GM12878 (cell line): Measurements from ENCODE around the gene CREBZF. TPM values are rescaled to one million over a fixed set of nuclear protein-coding genes. Genes with fewer than 3 reads are reported as not detected.

Experiments used
- ATAC-seq: fragments of 200-7000 bp; cut with Tn5 transposase; 3 replicates; pipeline ENCODE4 v1.9.1; 2020; ENCODE audit warnings: mild to moderate bottlenecking, moderate library complexity
- BruUV-seq: library from RNA; stranded (reverse); fragments of 400-500 nt; replicated peaks from 2 replicates; lab custom pipeline; 2021; lab: Mats Ljungman, UMichigan
- CTCF ChIA-PET: fragments of 300-600 bp; sonication (Branson Sonifier 250); formaldehyde crosslinking; extraction: SDS; loops from one replicate; lab custom pipeline; 2021; ENCODE audit warnings: inconsistent platforms; lab: Yijun Ruan, JAX
- POLR2A ChIA-PET: fragments of 350-600 bp; formaldehyde crosslinking; extraction: SDS; loops from one replicate; lab custom pipeline; 2021; ENCODE audit warnings: inconsistent platforms; lab: Charles Lee
- RAD21 ChIA-PET: fragments of 300-600 bp; sonication (Branson Sonifier 250); formaldehyde crosslinking; loops from one replicate; lab custom pipeline; 2023; ENCODE audit warnings: antibody characterized with exemption; ENCODE audit not compliant: unreplicated experiment; lab: Charles Lee
- SMC1A ChIA-PET: fragments of 300-600 bp; sonication (Branson Sonifier 250); formaldehyde crosslinking; loops from one replicate; lab custom pipeline; 2023; ENCODE audit not compliant: unreplicated experiment, uncharacterized antibody; lab: Charles Lee
- DNase-seq: peaks from one replicate; pipeline ENCODE4 v3.0.0-alpha.2; 2011; ENCODE audit warnings: low read depth, low spot score
- FAIRE-seq: peaks from 3 replicates; lab custom pipeline; 2011; peaks lifted over from hg19 to GRCh38; lab: Jason Lieb, UNC
- H2AFZ ChIP-seq: 2 replicates; pipeline ENCODE4 v1.6.0; 2011; ENCODE audit warnings: low read depth, low read length, control low read depth; ENCODE audit not compliant: control insufficient read depth
- H3K27ac ChIP-seq: 2 replicates; pipeline ENCODE4 v1.5.1; 2011; ENCODE audit warnings: control low read depth; ENCODE audit not compliant: control insufficient read depth, insufficient read depth
- H3K27me3 ChIP-seq, 2 experiments: replicated peaks in 1 of 2; 2 replicates each; pipeline versions ENCODE4 v1.6.0 to v1.6.1; 2011; ENCODE audit warnings: low read length in 1 of 2; ENCODE audit not compliant: control insufficient read depth in 2 of 2, insufficient read depth in 2 of 2
- H3K36me3 ChIP-seq, 2 experiments: 2 replicates each; pipeline ENCODE4 v1.5.1; 2011; ENCODE audit warnings: low read length in 1 of 2; ENCODE audit not compliant: control insufficient read depth in 2 of 2, insufficient read depth in 2 of 2
- H3K4me1 ChIP-seq: 2 replicates; pipeline ENCODE4 v1.6.1; 2011; ENCODE audit warnings: mild to moderate bottlenecking, low read length, moderate library complexity, mixed read lengths; ENCODE audit not compliant: control insufficient read depth, insufficient read depth
- H3K4me2 ChIP-seq: 2 replicates; pipeline ENCODE4 v1.6.0; 2011; ENCODE audit warnings: control low read depth; ENCODE audit not compliant: control insufficient read depth, insufficient read depth
- H3K4me3 ChIP-seq: fragments of 200-600 bp; sonication (generic); 2 replicates; pipeline ENCODE4 v1.5.1; 2016
- H3K79me2 ChIP-seq: 2 replicates; pipeline ENCODE4 v1.6.0; 2011; ENCODE audit warnings: low read length; ENCODE audit not compliant: control insufficient read depth, insufficient read depth
- H3K9ac ChIP-seq: 2 replicates; pipeline ENCODE4 v1.8.0; 2011; ENCODE audit warnings: low read length, control low read depth, mixed read lengths; ENCODE audit not compliant: control insufficient read depth, insufficient read depth
- H3K9me3 ChIP-seq: replicated peaks from 3 replicates; pipeline ENCODE4 v1.5.1; 2011; ENCODE audit warnings: mild to moderate bottlenecking, low read length; ENCODE audit not compliant: control insufficient read depth, insufficient read depth
- H4K20me1 ChIP-seq: 2 replicates; pipeline ENCODE4 v1.6.0; 2011; ENCODE audit not compliant: control insufficient read depth, insufficient read depth
- ATF2 ChIP-seq: IDR thresholded peaks from 2 replicates; pipeline ENCODE4 v1.6.1; 2012; ENCODE audit warnings: low read length, inconsistent platforms
- BACH1 ChIP-seq: fragments of 450-650 bp; IDR thresholded peaks from 2 replicates; pipeline ENCODE4 v1.6.1; 2017; ENCODE audit warnings: mild to moderate bottlenecking, borderline replicate concordance
- CBFB ChIP-seq: IDR thresholded peaks from 2 replicates; pipeline ENCODE4 v1.6.1; 2016; ENCODE audit warnings: antibody characterized with exemption, low read depth
- E4F1 ChIP-seq: fragments of 450-650 bp; IDR thresholded peaks from 2 replicates; pipeline ENCODE4 v1.6.1; 2018; ENCODE audit warnings: borderline replicate concordance, mild to moderate bottlenecking; ENCODE audit not compliant: partially characterized antibody
- MYC ChIP-seq: IDR thresholded peaks from 2 replicates; pipeline ENCODE4 v1.6.1; 2011; ENCODE audit warnings: mild to moderate bottlenecking, low read length, moderate library complexity, inconsistent platforms; ENCODE audit not compliant: insufficient read depth, insufficient replicate concordance, insufficient read length, severe bottlenecking
- NR2F1 ChIP-seq: fragments of 450-650 bp; conservative IDR thresholded peaks from 2 replicates; pipeline ENCODE4 v1.6.1; 2017; ENCODE audit warnings: mild to moderate bottlenecking
- POLR2AphosphoS5 ChIP-seq: IDR thresholded peaks from 2 replicates; pipeline ENCODE4 v1.6.1; 2011; ENCODE audit warnings: mild to moderate bottlenecking, low read length, inconsistent platforms
- WGBS: methylation state at CpG from one replicate; pipeline ENCODE4 v1.1.6; 2016; ENCODE audit warnings: low lambda C conversion rate; ENCODE audit not compliant: insufficient replicate concordance, insufficient coverage; ENCODE audit errors: missing lambda C conversion rate; 5-methylcytosine and 5-hydroxymethylcytosine counted together
- in situ Hi-C: fragments of 300-500 bp; cut with MboI; formaldehyde crosslinking; loops from 9 replicates; pipeline ENCODE4 v1.14.3; 2018; ENCODE audit warnings: mixed read lengths
- intact Hi-C: fragments of 100-400 bp; cut with micrococcal nuclease; formaldehyde crosslinking; loops from one replicate; pipeline ENCODE4 v1.14.2; 2022; ENCODE audit not compliant: unreplicated experiment
- polyA plus RNA-seq, 11 experiments: library from polyadenylated mRNA; depleted of rRNA in 4 of 11; unstranded in 6 of 11; stranded (reverse) in 5 of 11; fragments of >200 nt; fragmentation: Nextera tagmentation in 4 of 11; fragmentation: Illumina TruSeq in 1 of 11; extraction: Ambion mirVana in 4 of 11; extraction: Trizol in 1 of 11; gene quantifications; 1 replicate in 1 of 11; 2 replicates in 10 of 11; pipeline versions ENCODE4 v1.2.1 to v1.2.3, GENCODE V29; 2011 to 2016; ENCODE audit warnings: inconsistent platforms in 2 of 11, missing spikeins in 2 of 11, low read depth in 1 of 11
- total RNA-seq, 4 experiments: library from RNA; depleted of rRNA in 3 of 4; stranded (reverse); fragments of >200 nt in 3 of 4; fragmentation: Illumina TruSeq in 1 of 4; extraction: Trizol in 1 of 4; gene quantifications; 2 replicates each; pipeline versions ENCODE4 v1.2.1 to v1.2.3, GENCODE V29; 2013 to 2021
- TF ChIP-seq, protein P1 (sequence below): IDR thresholded peaks from 2 replicates; pipeline ENCODE4 v1.6.1; 2012; ENCODE audit warnings: low read depth, low read length, improper control_type of control experiment
- TF ChIP-seq, protein P2 (sequence below): fragments of 450-650 bp; IDR thresholded peaks from 2 replicates; pipeline ENCODE4 v1.6.1; 2018; ENCODE audit warnings: mild to moderate bottlenecking, low read depth, moderate library complexity; ENCODE audit not compliant: partially characterized antibody
- TF ChIP-seq, protein P3 (sequence below): IDR thresholded peaks from 2 replicates; pipeline ENCODE4 v1.6.1; 2012; ENCODE audit warnings: improper control_type of control experiment, low read depth, low read length; ENCODE audit not compliant: insufficient replicate concordance

CREBZF gene
- total and polyA plus RNA-seq, 10 of the 15 experiments (the other 5 are each of a cell fraction or from before 2014, with no cell fraction given) = 11.1 to 51.2 (median 34.1) TPM

GRCh38 chr11:85710917-85711316, 46.0 kb upstream of the CREBZF start:
- H3K36me3 ChIP-seq = no peaks in the 10 kb centered on the region
- intact Hi-C loops = no loop called here
- ChIA-PET RAD21 (no interaction called here), POLR2A (no interaction called here), CTCF (interaction anchor here (0.6 kb wide), 1 partner anchor 643 kb away, joined by 3 read pairs; no protein-coding TSS in a partner anchor), SMC1A (no interaction called here)
- 40% methylated on average over 5 of the region's 5 CpGs for WGBS
- no peak overlapping the region for H2AFZ ChIP-seq
- DNase-seq = no peak
- no peaks in the 10 kb centered on the region for H3K79me2 ChIP-seq
- no peak overlapping the region for H3K9ac ChIP-seq
- no peaks in the 10 kb centered on the region for H4K20me1 ChIP-seq
- ATAC-seq = no peak
- no peaks in the 10 kb centered on the region for H3K9me3 ChIP-seq
- in situ Hi-C loops = no loop called here
- no peak overlapping the region for H3K4me2 ChIP-seq
- no peaks in the 10 kb centered on the region for H3K4me1 ChIP-seq
- no peak overlapping the region for H3K27ac ChIP-seq
- no peaks in the 10 kb centered on the region; a peak in 1 of 4 replicates for H3K27me3 ChIP-seq
- FAIRE-seq = no peak
- no TSS peak for BruUV-seq
- no peak overlapping the region for H3K4me3 ChIP-seq
- no peak for TF ChIP-seq POLR2AphosphoS5
- TF ChIP-seq, protein P1, sequence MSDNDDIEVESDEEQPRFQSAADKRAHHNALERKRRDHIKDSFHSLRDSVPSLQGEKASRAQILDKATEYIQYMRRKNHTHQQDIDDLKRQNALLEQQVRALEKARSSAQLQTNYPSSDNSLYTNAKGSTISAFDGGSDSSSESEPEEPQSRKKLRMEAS = no peak
- no peak for TF ChIP-seq NR2F1
- TF ChIP-seq BACH1 = no peak
- TF ChIP-seq, protein P2, sequence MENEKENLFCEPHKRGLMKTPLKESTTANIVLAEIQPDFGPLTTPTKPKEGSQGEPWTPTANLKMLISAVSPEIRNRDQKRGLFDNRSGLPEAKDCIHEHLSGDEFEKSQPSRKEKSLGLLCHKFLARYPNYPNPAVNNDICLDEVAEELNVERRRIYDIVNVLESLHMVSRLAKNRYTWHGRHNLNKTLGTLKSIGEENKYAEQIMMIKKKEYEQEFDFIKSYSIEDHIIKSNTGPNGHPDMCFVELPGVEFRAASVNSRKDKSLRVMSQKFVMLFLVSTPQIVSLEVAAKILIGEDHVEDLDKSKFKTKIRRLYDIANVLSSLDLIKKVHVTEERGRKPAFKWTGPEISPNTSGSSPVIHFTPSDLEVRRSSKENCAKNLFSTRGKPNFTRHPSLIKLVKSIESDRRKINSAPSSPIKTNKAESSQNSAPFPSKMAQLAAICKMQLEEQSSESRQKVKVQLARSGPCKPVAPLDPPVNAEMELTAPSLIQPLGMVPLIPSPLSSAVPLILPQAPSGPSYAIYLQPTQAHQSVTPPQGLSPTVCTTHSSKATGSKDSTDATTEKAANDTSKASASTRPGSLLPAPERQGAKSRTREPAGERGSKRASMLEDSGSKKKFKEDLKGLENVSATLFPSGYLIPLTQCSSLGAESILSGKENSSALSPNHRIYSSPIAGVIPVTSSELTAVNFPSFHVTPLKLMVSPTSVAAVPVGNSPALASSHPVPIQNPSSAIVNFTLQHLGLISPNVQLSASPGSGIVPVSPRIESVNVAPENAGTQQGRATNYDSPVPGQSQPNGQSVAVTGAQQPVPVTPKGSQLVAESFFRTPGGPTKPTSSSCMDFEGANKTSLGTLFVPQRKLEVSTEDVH = no peak
- no peak for TF ChIP-seq ATF2
- TF ChIP-seq, protein P3, sequence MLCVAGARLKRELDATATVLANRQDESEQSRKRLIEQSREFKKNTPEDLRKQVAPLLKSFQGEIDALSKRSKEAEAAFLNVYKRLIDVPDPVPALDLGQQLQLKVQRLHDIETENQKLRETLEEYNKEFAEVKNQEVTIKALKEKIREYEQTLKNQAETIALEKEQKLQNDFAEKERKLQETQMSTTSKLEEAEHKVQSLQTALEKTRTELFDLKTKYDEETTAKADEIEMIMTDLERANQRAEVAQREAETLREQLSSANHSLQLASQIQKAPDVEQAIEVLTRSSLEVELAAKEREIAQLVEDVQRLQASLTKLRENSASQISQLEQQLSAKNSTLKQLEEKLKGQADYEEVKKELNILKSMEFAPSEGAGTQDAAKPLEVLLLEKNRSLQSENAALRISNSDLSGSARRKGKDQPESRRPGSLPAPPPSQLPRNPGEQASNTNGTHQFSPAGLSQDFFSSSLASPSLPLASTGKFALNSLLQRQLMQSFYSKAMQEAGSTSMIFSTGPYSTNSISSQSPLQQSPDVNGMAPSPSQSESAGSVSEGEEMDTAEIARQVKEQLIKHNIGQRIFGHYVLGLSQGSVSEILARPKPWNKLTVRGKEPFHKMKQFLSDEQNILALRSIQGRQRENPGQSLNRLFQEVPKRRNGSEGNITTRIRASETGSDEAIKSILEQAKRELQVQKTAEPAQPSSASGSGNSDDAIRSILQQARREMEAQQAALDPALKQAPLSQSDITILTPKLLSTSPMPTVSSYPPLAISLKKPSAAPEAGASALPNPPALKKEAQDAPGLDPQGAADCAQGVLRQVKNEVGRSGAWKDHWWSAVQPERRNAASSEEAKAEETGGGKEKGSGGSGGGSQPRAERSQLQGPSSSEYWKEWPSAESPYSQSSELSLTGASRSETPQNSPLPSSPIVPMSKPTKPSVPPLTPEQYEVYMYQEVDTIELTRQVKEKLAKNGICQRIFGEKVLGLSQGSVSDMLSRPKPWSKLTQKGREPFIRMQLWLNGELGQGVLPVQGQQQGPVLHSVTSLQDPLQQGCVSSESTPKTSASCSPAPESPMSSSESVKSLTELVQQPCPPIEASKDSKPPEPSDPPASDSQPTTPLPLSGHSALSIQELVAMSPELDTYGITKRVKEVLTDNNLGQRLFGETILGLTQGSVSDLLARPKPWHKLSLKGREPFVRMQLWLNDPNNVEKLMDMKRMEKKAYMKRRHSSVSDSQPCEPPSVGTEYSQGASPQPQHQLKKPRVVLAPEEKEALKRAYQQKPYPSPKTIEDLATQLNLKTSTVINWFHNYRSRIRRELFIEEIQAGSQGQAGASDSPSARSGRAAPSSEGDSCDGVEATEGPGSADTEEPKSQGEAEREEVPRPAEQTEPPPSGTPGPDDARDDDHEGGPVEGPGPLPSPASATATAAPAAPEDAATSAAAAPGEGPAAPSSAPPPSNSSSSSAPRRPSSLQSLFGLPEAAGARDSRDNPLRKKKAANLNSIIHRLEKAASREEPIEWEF = no peak
- TF ChIP-seq E4F1 = no peak
- no peak for TF ChIP-seq CBFB
- TF ChIP-seq MYC = no peak
